Fibroblast of lung (primary cell): ENCODE measurements around the gene SLC17A9.

Experiments used
- EZH2 ChIP-seq: IDR thresholded peaks from 2 replicates; pipeline ENCODE4 v1.5.1; 2012; ENCODE audit warnings: low read length, control low read depth, mild to moderate bottlenecking; ENCODE audit errors: missing control alignments
- TF ChIP-seq, protein P1 (sequence below), 2 donors: IDR thresholded peaks in 1 of 2; conservative IDR thresholded peaks in 1 of 2; 1 replicate in 1 of 2; 2 replicates in 1 of 2; pipeline ENCODE4 v1.5.1; 2011 to 2012; ENCODE audit warnings: low read length in 2 of 2, control low read depth in 1 of 2, inconsistent platforms in 1 of 2, low read depth in 1 of 2, mild to moderate bottlenecking in 1 of 2

DNA sequence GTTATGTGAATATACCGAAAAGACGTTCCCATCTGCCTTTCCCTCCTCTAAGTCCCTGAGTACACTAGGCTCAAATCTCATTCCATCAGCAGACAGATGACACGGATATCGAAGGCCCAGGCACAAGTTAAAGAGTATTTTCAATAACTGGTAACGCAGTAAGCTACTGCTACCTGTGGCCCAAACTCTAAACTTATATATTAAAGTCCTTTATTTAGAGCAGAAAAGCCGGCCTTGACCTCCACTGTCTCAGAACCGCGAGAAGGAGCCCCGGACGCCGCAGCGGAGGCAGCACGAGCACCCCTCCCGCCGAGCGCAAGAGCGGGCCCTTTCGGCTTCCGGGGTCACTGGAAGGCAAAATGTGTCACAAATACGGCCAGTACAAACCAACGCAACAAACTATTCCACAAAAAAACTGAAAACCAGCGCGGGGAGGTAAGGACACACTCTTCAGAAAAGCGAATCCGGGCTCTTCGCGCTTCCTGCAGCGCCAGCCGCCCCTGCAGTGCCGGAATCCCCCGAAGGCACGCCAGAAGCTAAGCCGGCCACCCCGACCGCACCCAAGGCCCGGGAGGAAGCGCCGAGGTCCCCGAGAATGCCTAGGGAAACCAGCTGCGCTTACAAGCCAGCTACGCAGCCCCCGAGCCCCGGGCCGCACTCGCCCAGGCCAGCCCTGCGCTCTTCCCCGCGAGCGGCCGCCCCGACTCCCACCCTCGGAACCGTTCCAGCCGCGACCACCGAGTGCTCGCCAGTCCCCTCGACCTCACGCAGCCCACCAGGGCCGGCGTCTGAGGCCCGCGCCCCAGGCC is 26.9 kb upstream of the SLC17A9 start:
- TF ChIP-seq, protein P1, sequence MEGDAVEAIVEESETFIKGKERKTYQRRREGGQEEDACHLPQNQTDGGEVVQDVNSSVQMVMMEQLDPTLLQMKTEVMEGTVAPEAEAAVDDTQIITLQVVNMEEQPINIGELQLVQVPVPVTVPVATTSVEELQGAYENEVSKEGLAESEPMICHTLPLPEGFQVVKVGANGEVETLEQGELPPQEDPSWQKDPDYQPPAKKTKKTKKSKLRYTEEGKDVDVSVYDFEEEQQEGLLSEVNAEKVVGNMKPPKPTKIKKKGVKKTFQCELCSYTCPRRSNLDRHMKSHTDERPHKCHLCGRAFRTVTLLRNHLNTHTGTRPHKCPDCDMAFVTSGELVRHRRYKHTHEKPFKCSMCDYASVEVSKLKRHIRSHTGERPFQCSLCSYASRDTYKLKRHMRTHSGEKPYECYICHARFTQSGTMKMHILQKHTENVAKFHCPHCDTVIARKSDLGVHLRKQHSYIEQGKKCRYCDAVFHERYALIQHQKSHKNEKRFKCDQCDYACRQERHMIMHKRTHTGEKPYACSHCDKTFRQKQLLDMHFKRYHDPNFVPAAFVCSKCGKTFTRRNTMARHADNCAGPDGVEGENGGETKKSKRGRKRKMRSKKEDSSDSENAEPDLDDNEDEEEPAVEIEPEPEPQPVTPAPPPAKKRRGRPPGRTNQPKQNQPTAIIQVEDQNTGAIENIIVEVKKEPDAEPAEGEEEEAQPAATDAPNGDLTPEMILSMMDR (conservative IDR thresholded peaks at IDR 0.05 in 1 of 2, IDR thresholded peaks at IDR 0.05 in 1 of 2; ENCODE audit: low read depth in 1 of 2, low read length in 2 of 2) = no peak
- TF ChIP-seq EZH2 = no peak
